ENCODE results near the gene PLA2G2C. TPM values are rescaled to one million over a fixed set of nuclear protein-coding genes. Genes with fewer than 3 reads are reported as not detected.

Gene PLA2G2C
- total RNA-seq, 3 donors from 2014 or later = 0.33 TPM; not detected in 2

DNA sequence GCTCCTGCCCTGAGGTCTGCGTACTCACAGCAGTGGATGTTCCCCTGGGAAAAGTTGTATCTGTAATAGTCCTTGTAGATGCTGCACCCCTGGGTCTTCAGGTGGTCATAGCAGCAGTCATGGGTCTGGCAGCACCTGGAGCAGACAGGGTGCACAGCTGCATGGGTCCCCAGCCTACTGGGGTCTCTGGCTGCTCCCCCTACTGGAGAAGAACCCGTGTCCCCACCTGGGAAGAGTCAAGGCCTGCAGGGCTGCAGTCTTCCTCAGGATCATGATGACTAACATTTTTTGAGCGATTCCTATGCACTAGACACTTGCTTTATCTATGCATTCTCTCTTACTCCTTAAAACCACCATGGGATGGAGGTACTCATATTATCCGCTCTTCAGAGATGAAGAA is 70.8 kb downstream of the PLA2G2C start:
- Histone ChIP-seq H3K36me3 (no peaks in the 10 kb centered on the region), H3K27me3 (no peaks in the 10 kb centered on the region), H3K4me1 (no peaks in the 10 kb centered on the region), H3K27ac (no peak overlapping the region), H3K4me3 (no peak overlapping the region), H3K9me3 (no peaks in the 10 kb centered on the region)
- no peak for DNase-seq (ENCODE audit: low spot score in 2 of 2)
- intact Hi-C loops (cut with DNase I; ENCODE audit: low total_unique reads) = no loop called here
- no peak for TF ChIP-seq POLR2A (IDR thresholded peaks at IDR 0.05)
- TF ChIP-seq, protein P1, sequence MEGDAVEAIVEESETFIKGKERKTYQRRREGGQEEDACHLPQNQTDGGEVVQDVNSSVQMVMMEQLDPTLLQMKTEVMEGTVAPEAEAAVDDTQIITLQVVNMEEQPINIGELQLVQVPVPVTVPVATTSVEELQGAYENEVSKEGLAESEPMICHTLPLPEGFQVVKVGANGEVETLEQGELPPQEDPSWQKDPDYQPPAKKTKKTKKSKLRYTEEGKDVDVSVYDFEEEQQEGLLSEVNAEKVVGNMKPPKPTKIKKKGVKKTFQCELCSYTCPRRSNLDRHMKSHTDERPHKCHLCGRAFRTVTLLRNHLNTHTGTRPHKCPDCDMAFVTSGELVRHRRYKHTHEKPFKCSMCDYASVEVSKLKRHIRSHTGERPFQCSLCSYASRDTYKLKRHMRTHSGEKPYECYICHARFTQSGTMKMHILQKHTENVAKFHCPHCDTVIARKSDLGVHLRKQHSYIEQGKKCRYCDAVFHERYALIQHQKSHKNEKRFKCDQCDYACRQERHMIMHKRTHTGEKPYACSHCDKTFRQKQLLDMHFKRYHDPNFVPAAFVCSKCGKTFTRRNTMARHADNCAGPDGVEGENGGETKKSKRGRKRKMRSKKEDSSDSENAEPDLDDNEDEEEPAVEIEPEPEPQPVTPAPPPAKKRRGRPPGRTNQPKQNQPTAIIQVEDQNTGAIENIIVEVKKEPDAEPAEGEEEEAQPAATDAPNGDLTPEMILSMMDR (IDR thresholded peaks at IDR 0.05) = no peak
- TF ChIP-seq POLR2AphosphoS5 (IDR thresholded peaks at IDR 0.05) = no peak

DNA sequence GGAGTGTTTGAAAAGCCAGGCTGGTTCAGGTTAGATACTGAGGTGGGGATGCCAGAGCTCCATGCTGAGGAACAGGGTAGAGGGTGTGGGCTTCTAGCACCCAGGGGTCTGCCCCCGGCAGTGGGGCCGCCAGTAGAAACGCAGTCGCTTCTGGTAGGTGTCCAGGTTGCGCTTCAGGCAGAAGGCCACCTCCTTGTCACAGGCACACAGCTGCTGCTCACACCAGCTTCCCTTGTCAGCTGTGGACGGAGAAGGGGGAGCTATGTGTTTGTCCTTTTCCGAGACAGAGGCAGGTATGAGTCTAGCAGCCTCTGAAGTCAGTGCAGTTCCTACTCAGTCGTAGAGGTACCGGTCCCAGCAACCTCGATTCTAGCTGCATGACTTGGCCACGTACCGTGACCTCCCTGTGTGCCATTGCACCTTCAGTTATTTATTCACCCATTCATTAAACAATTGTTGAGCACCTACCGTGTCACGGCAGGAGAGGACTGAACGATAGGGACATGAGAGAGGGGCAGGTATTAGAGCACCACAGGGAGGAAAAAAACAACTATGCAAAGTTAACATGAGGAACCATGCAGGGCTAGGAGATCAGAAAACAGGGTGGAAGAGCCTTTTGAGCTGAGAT is 72.2 kb downstream of the PLA2G2C start:
- no peaks in the 10 kb centered on the region for H3K4me1 ChIP-seq
- no peak for TF ChIP-seq POLR2AphosphoS5 (IDR thresholded peaks at IDR 0.05)
- no peak for TF ChIP-seq POLR2A (IDR thresholded peaks at IDR 0.05)
- TF ChIP-seq, protein P1 (IDR thresholded peaks at IDR 0.05) = no peak
- no peaks in the 10 kb centered on the region for H3K9me3 ChIP-seq
- H3K4me3 ChIP-seq = no peak overlapping the region
- no peaks in the 10 kb centered on the region for H3K27me3 ChIP-seq
- no peak overlapping the region for H3K27ac ChIP-seq
- no peak for DNase-seq (ENCODE audit: low spot score in 2 of 2)
- no peaks in the 10 kb centered on the region for H3K36me3 ChIP-seq
- intact Hi-C loops (cut with DNase I; ENCODE audit: low total_unique reads) = no loop called here

Other genes with a start within 250 kb of the PLA2G2C start
- 100 to 1,000 TPM in 1 of 3 donors, 10 to 100 TPM in 2; 71.4 to 342 (median 91.9) TPM for gene PLA2G2A, start 206.9 kb downstream of the PLA2G2C start, total RNA-seq
- gene PLA2G5, start 116.3 kb downstream of the PLA2G2C start, total RNA-seq = 1 to 10 TPM in 2 of 3 donors, under 1 TPM in 1; 0.88 to 9.4 (median 1.3) TPM
- under 1 TPM in 1 of 3 donors, not detected in 2; 0.44 TPM for gene PLA2G2D, start 67.0 kb downstream of the PLA2G2C start, total RNA-seq
- not detected for gene PLA2G2F, start 47.2 kb downstream of the PLA2G2C start, total RNA-seq
- gene UBXN10, start 422 bp downstream of the PLA2G2C start, total RNA-seq = 1 to 10 TPM; 1.3 to 6.6 (median 4.9) TPM
- under 1 TPM in 1 of 3 donors, not detected in 2; 0.29 TPM for gene VWA5B1, start 104.4 kb upstream of the PLA2G2C start, total RNA-seq